HG03457 (cell line): ENCODE measurements around the gene SCAI.
"Not testable (repeated sequence)": the region's sequence is repeated elsewhere in the genome, so short reads cannot be mapped to it uniquely, and the experiment has no call there.

ENCODE experiments used
- ATAC-seq: cut with Tn5 transposase; IDR thresholded peaks from one replicate; pipeline ENCODE4 v1.9.1; 2021; ENCODE audit warnings: moderate number of reproducible peaks; ENCODE audit not compliant: unreplicated experiment

The SCAI gene

DNA sequence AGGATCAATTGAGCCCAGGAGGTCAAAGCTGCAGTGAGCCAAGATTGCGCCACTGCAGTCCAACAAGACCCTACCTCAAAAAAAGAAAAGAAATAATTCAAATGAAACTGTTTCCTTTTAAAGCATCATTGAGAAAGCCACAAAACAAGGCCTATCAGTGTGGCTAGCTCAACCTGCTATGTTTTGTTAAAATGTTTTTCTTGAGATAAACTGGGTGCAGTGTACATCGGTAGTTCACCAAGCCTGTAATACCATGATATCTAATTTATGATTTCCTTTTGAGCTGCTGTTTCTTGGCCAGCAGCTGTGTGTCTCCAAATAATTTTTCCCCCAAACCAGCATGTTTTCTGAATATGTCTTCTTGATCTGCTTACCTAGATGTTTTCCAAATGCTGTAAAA, 105.2 kb downstream of the SCAI start:
- no peak for ATAC-seq

DNA sequence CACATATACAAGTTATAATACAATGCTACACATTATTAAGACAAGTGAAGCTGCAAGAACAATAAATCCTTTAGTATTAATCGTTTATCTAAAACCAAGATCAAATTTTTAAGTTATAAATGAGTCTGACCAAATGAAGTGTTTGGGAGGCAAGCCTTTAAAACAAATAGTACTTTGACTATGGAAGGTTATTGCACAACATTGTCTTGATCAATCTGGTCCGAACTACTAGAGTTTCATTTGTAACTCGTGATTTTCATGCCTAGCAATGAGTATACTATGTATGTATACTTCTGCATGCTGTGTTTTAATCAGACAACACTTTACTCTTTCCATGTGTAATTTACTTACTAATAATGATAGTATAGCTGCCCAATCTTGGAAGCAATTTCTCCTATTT, 115.3 kb downstream of the SCAI start:
- no peak for ATAC-seq

DNA sequence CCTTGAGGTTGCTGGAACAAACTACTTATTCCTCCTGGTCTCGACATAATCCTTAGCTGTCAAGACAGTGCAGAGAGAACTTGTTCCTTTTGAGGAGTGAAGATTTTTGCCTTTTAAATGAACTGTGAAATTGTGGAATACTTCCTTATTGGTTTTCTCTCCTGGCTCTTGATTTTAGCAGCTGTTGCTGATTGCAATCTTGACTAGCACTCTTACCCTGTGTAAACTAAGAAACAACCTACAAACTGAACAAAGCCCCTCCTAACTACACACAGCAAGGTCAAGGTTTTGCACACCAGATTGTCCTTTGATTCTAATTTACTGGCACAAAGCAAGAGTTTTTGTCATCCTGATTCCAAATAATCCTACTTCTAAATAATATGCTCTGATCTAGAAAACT, 118.4 kb downstream of the SCAI start:
- ATAC-seq: no peak

DNA sequence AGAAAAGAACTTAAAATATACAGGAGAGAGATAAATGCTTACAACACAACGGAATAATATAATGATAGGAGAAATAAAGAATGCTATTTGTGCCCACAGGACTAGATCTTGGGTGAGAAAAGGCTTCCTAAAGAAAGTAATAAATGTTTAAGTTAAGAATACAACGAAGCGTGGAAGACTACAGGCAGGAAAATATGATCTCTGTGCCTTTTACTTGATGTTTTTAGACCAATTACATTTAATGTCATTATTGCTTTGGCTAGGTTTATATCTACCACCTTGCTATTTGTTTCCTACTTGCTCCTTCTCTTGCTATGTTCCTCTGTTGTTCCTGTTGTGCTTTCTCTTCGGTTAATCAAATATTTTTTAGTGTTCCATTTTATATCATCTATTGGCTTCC, 122.3 kb downstream of the SCAI start:
- ATAC-seq: no peak

DNA sequence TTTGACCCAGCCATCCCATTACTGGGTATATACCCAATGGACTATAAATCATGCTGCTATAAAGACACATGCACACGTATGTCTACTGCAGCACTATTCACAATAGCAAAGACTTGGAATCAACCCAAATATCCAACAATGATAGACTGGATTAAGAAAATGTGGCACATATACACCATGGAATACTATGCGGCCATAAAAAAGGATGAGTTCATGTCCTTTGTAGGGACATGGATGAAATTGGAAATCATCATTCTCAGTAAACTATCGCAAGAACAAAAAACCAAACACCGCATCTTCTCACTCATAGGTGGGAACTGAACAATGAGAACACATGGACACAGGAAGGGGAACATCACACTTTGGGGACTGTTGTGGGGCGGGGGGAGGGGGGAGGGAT, 127.7 kb downstream of the SCAI start:
- ATAC-seq: not testable (repeated sequence)

DNA sequence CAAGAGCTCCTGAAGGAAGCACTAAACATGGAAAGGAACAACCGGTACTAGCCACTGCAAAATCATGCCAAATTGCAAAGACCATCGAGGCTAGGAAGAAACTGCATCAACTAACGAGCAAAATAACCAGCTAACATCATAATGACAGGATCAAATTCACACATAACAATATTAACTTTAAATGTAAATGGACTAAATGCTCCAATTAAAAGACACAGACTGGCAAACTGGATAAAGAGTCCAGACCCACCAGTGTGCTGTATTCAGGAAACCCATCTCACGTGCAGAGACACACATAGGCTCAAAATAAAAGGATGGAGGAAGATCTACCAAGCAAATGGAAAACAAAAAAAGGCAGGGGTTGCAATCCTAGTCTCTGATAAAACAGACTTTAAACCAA, 131.3 kb downstream of the SCAI start:
- not testable (repeated sequence) for ATAC-seq

DNA sequence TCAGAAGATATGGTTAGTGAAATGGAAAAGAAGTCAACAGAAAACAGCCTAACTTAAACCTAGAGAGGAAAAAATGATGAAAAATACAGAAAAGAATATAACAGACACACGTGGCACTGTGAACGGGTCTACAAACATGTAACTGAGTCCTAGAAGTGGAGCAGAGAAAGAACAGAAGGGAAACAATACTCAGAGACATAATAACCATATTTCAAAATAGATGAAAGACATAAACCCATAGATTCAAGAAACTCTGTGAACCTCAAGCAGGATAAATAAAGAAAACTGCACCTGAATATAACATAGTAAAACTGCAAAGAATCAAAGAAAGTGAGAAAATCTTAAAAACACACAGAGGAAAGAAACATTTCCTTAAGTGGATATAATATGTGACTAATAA, 134.7 kb downstream of the SCAI start:
- no peak for ATAC-seq

DNA sequence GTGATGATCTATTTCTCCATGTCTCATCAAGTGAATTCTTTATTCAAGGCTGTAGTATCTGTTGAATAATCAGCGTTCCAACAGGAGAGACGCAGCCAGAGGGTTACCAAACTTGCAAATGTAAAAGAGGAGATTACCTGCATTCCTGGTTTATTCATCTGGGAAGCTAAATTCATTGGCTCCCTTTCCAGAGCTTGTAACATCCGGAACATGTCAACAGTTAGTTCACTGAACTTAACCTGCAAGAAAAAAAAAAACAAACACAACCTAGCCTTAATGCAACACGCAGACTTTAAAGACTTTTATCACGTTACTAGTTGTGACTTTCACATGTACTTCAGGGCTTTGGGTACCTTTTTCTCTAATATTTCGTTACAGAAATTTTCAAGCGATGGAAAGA, 140.0 kb downstream of the SCAI start:
- no peak for ATAC-seq

DNA sequence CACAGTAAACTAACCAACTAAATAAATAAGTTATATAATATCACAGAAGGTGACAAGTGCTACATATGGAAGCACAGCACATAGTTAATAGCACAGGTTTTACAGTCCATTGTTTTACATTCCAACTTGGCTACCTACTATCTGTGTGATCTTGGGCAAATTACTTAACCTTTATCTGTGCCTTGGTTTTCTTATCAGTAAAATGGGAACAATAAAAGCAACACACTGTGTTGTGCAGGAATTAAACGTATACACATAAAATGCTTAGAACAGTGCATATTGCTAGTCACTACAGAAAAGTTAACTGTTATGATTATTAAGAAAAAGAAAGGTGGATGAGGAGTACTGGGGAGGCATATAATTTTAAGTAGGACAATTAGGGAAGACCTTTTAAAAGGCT, 159.6 kb downstream of the SCAI start:
- ATAC-seq: no peak

DNA sequence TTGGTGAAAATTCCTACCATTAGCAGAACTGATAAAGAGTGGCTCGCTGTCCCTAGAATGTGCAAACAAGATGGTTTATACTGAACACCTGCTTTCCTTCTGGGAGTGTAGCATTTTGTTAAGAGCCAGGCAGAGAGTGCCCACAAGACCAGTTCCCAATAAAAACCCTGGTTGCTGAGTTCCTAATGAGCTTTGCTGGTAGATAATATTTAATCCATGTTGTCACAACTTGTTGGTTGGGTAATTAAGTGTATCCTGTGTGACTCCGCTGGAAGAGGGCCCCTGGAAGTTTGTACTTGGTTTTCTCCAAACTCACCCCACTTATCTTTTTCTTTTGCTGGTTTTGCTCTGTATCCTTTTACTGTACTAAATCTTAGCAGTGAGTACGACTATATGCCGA, 162.9 kb downstream of the SCAI start:
- ATAC-seq: no peak

DNA sequence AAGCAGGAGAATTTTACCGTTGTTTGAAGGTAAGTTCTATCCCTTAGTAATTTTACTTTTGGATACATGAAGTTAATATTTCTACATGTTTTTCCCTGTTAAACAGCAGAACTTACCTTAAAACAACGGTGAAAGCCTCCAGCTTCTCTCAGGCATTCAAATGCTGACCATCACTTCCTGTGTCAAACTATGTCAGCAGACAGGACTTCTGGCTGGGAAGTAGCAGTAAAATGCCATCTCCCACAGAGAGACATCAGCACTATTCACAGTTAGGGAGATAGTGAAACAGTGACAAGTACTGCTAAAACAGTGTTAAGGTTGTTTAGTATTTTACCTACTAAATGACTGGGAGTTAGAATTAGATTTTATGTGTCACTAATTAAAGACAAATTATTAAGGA, 168.2 kb downstream of the SCAI start:
- ATAC-seq: no peak

DNA sequence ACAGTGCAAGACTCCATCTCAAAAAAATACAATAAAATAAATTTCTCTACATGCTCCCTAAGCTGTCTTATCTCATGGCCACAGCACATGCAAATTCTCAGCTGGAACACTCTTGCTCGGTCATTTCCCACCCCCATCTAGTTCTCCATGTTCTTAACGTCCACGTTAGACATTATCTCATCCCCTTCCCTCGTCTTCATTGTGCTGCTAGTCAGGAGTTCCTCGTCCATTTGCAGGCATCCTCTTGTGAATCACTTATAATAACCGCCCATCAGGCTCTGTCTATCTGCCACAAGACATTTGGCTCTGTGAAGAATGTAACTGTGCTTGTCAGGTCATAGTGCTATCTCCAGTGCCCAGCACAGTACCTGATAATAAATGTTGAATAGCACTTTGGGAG, 169.5 kb downstream of the SCAI start:
- ATAC-seq: no peak

DNA sequence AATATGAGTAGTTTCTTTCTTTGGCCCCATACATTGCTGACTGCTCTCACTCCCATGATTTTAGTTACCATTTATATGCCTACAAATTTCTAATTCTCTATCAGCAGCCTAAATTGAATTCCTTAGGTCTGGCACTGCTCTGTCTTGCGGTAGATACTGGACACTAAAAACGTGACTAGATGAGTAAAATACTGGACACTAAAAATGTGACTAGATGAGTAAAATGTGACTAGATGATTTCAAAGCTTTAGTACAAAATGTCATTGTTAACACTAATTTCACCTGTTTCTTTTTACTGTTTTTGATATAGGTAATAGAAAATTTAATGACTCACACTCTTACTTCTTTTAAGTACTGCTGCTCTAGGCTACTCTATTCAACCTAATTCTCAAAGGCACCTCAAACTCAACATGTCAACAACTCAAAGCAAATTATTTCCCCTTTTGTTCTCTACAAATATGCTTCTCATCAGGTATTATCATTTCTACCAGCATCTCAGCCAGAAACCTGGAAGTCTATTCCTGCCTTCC, 171.0 kb downstream of the SCAI start:
- no peak for ATAC-seq

DNA sequence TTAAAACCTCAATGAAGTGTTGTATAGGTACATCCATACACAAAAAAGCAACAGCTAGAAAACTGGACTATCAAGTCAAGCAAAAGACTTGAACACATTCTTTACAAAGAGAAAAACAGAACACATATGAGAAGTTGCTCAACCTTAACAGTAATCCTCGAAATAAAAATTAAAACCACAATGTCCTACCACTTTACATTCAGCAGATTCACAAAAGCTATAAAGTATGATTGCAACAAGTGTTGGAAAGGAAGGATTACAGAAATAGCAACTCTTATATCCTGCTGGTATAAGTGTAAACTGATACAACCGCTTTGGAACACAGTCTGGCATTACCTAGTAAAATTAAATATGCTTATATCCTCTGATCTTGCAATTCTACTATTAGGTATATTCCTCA, 173.9 kb downstream of the SCAI start:
- ATAC-seq: no peak

DNA sequence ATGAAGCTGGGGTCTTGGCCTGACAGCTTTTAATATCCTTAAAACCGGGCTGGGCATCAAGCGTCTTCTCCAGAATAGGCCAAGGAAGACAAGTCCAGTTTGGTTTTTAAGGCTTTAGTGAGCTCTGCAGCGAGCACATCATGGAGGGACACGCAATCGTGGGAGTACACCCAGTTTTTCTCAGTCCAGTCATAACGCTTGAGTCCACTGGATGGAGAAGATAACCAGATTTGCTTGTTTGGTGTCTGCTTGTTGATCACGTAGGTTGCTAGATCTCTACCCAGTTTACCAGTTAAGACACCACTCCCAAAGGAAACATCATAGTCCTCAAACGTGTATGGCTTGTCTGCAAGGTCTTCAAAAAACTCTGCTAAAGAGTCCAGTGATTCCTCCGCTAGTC, 175.1 kb downstream of the SCAI start:
- no peak for ATAC-seq

DNA sequence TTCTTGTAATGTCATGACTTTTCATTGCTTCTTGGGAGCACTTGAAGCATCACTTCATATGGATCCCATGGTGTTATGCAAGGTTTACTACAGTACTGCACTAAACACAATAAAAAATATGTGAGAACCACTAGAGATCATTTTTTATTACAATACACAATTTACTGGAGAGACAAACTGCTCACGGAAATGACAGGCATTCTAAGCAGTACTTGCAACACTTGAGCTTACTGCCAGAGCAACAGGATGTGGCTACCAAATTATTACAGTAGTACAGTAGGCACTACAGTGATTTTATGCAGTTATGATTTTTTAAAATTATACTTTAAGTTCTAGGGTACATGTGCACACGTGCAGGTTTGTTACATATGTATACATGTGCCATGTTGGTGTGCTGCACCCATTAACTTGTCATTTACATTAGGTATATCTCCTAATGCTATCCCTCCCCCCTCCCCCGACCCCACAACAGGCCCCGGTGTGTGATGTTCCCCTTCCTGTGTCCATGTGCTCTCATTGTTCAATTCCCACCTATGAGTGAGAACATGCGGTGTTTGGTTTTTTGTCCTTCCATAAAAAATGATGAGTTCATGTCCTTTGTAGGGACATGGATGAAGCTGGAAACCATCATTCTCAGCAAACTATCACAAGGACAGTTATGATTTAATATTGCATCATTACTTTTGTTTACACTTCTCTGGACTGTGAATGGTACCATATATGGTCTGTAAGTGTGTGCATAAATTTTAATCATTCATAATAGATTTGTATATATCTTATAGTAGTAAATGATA, 177.4 kb downstream of the SCAI start:
- not testable (repeated sequence) for ATAC-seq

DNA sequence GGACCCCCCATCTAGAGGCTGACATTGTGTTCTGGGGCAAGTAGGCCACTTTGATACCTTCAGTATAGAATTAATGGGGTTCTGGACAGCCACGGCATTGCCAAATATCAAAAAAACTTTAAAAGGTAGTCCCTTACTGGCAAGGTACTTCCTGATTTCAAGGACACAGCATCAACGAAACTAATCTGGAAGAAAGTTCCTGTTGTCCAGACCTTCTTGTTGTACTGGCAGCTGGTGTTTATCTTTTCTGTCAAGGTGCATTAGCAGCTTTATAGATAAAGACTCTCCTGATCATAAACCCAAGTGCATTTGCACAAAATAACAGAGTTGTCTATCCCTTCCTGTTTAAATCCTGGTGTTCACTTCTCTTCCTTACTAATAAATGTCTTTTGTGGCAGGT, 178.7 kb downstream of the SCAI start:
- no peak for ATAC-seq

DNA sequence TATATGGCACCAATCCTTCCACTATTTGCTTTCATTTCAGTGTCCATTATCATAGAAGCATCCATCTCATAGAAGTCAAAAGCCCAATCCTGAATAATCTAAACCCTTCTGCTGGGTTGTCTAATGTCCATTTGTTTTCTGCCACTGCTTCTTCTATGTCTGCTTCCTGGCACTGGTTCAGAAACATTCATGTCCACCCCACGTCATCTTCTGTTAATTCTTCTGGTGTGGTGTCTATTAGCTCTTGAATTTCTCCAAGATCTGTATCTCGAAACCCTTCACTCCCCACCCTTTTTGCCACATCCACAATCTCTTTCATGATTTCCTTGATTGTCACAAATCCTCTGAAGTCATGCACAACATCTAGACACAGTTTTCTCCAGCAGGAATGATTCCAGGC, 179.3 kb downstream of the SCAI start:
- no peak for ATAC-seq

DNA sequence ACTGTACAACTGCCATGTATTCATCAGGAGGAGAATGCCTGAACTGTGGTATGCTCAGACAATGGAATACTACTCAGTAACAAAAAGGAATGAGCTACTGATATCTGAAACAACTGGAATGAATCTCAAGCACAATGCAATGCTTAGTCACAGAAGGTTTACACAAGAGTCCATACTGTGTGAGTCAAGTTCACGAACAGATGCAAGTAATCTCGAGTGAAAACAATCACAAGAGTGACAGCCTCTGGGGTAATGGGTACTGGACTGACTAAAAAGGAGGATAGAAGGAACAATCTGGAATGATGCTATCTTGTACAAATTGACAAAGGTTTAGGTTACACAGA, 182.9 kb downstream of the SCAI start:
- no peak for ATAC-seq

DNA sequence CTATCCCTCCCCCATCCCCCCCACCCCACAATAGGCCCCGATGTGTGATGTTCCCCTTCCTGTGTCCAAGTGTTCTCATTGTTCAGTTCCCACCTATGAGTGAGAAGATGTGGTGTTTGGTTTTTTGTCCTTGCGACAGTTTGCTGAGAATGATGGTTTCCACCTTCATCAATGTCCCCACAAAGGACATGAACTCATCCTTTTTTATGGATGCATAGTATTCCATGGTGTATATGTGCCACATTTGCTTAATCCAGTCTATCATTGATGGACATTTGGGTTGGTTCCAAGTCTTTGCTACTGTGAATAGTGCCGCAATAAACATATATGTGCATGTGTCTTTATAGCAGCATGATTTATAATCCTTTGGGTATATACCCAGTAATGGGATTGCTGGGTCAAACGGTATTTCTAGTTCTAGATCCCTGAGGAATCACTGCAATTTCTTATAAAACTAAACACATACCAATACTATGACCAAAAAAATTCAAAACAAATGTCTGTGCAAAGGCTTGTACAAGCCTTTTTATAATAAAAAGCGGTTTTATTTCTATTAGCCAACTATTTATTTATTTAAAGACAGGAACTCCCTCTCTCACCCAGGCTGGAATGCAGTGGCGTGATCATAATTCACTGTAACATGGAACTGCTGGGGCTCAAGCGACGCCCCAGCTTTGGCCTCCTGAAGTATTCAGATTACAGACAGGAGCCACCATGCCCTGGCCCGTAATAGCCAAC, 183.5 kb downstream of the SCAI start:
- not testable (repeated sequence) for ATAC-seq

DNA sequence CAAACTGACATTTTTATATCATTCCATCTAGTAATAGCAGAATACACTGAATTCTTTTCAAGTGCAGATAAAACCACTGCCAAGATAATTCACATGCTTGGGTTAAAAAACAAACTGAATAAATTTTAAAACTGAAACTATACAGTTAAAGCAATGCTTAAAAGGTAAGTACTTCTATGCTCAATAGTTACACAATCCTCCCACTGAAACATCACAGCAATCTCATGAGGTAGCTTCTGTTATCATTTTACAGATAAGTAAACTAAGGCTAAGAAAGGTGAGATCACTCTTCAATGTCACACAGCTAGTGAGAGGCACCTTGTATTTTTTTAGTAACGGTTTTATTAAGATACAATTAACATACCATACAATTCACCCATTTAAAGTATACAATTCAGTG, 189.1 kb downstream of the SCAI start:
- no peak for ATAC-seq

DNA sequence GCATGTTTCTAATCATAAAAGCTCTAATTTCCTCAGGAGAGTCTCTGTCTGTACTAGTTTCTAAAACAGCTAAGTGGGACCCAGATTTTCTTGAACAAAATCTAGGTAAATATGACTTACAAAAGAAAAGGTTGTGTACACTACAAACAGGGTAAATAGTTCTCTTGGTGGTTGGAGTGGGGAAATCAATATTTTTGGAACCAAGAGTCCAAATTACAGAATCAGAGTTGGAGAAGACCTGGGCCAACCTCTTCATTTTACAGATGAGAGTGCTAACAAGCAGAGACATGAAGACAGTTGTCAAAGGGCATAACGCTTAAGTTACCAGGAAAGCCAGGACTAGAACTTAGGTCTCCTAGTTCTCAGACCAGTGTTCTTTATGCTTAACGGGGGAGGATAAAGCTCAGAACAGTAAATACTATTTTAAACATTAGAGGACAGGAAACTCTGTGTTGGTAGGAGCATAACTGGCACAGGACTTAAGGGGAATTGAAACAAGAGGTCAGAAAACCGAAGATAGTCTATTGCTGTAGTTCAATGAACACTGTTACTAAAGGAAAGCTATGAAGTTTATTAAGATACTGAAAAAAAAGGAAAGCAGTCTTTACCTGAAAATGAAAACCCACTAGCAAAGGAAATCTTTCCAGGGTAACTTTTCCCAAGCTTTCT, 193.1 kb downstream of the SCAI start:
- no peak for ATAC-seq
